NB4 (cell line): ENCODE results near the gene SAMM50.

Source experiments
- MYC ChIP-seq: IDR thresholded peaks from 2 replicates; pipeline ENCODE4 v1.6.1; 2011; ENCODE audit warnings: low read depth, low read length
- POLR2A ChIP-seq: IDR thresholded peaks from 2 replicates; pipeline ENCODE4 v1.6.1; 2011; ENCODE audit warnings: mild to moderate bottlenecking; ENCODE audit not compliant: insufficient read length; ENCODE audit errors: extremely low read depth
- TF ChIP-seq, protein P1 (sequence below): IDR thresholded peaks from one replicate; pipeline ENCODE4 v1.5.1; 2012; ENCODE audit warnings: low read depth, low read length
- TF ChIP-seq, protein P2 (sequence below): IDR thresholded peaks from 2 replicates; pipeline ENCODE4 v1.6.1; 2011; ENCODE audit warnings: low read depth, low read length

DNA sequence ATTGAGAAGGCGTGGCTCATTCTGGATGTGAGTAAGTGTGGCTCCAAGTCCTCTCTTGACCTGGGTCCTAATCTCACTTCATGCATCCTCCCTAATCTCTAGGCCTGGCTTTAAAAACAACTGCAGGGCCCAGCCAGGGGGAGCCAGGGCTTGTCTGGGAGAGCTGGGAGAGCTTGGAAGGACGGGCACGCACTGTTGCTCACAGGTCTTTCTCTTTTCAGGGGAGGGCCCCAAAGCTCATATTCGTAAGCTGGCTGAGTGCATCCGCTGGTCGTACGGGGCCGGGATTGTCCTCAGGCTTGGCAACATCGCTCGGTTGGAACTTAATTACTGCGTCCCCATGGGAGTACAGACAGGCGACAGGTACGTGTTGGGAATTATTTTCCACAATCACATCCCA lies 34.8 kb downstream of the SAMM50 start:
- TF ChIP-seq POLR2A (no peak), MYC (no peak)
- TF ChIP-seq, protein P1, sequence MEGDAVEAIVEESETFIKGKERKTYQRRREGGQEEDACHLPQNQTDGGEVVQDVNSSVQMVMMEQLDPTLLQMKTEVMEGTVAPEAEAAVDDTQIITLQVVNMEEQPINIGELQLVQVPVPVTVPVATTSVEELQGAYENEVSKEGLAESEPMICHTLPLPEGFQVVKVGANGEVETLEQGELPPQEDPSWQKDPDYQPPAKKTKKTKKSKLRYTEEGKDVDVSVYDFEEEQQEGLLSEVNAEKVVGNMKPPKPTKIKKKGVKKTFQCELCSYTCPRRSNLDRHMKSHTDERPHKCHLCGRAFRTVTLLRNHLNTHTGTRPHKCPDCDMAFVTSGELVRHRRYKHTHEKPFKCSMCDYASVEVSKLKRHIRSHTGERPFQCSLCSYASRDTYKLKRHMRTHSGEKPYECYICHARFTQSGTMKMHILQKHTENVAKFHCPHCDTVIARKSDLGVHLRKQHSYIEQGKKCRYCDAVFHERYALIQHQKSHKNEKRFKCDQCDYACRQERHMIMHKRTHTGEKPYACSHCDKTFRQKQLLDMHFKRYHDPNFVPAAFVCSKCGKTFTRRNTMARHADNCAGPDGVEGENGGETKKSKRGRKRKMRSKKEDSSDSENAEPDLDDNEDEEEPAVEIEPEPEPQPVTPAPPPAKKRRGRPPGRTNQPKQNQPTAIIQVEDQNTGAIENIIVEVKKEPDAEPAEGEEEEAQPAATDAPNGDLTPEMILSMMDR: no peak
- TF ChIP-seq, protein P2, sequence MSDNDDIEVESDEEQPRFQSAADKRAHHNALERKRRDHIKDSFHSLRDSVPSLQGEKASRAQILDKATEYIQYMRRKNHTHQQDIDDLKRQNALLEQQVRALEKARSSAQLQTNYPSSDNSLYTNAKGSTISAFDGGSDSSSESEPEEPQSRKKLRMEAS: no peak
